Left kidney (tissue), 2 donors: ENCODE data around the gene TBC1D22A. TPM values are rescaled to one million over a fixed set of nuclear protein-coding genes. Genes with fewer than 3 reads are reported as not detected.
A peak's percentile ranks its signal among the peaks of the same experiment; 100 is the strongest.

ENCODE experiments used
- DNase-seq: peaks from one replicate; pipeline ENCODE4 v3.0.0-alpha.2; 2013
- polyA plus RNA-seq: library from polyadenylated mRNA; unstranded; fragments of 120-200 nt; gene quantifications from one replicate; pipeline ENCODE4 v1.2.1, GENCODE V29; 2013; ENCODE audit not compliant: insufficient read length

TBC1D22A gene
- polyA plus RNA-seq, 1 donor, result 15.0 TPM

DNA sequence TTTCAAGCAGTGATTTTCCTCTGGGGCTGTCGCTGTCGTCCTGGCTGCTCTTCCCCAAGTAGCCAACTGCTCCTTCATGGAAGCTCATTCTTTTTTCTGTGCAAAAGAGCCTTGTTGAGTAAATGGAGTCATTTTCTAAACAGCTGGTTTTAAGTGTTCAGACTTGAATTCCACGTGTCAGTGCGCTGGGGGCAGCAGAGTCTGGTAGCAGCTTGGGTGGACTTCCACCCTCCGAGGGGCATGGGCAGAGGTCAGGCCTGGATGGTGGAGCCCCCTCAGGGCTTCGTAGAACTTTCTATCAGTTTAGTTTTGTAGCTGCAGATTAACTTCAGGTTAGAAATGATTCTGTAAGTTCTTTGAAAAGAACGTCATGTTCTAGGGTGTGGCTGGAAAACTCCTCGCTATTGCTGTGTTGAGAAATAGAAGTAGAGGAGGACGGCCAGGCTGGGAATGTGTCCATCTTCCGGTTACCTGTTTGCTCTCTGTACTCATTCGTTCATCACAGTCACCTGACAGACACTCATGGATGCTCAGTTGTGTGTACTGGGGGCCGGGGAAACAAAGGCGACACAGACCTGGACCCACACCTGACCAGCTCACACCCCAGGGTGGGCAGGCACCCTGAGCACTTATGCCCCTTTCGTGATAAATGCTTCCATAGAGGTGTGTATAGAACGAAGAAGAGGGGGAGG is 270.7 kb downstream of the TBC1D22A start:
- DNase-seq, result no peak

- DNase-seq, result no peak
Observed at GRCh38 chr22:47033648-47034000, 271.2 kb downstream of the TBC1D22A start.

DNA sequence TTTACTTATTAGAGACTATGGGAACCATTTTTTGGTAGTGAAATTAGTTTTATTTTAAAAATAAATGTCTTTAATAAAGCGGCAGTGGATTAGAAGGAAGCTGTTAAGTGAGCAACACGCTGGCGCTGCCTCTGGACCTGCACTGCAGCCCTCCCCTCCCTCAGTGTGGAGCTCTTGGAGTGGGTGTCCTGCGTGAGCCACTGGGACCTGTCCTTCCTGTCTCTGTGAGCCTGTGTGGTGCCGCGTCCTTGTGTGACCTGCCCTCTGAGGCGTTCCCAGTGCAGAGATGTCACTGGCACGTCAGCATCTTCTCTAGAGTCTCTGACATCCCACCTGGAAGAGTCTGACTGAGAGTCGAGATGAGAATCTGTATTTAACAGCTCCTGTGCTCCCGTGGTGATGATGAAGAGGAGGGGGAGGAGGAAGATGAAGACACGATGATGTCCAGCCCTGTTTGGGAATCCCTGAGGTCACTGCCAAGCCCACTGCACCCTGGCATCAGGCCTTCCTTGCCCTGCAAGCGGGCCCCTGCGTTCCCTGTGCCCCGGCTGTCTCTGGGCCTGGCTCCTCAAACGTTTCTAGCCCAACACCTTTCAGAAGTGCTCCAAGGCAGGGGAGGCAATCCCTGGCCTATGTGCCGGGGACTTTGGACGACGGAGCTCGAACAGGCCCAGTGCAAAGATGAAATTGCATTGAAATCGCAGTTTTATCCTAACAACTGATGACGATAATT is 271.8 kb downstream of the TBC1D22A start:
- no peak for DNase-seq

- no peak for DNase-seq
Observed at GRCh38 chr22:47034905-47035419, 272.5 kb downstream of the TBC1D22A start.

DNA sequence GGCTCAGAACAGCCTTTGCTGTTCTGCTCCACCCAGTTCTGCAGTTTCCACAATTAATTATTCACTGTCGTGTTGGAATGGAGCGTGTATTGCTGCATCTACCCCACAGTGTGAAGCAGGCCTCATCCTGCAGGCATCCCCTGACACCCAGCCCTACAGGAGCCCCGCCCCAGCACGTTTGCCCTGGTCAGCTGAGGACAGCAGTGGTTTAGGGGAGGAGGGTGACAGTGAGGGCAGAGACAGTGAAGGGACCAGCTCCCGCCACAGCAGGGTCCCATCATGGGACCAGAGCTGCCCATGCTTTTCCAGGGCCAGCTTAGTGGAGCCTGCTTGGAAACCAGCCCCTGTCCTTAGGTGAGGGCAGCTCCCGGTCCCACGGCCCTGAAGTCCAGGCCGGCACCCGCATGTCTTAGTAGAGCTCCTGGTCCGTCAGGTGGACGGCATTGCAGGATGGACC is 273.0 kb downstream of the TBC1D22A start:
- DNase-seq, result no peak

GRCh38 chr22:47036352-47036751 is 273.9 kb downstream of the TBC1D22A start:
- no peak for DNase-seq

- no peak for DNase-seq
Observed at GRCh38 chr22:47036936-47037485, 274.6 kb downstream of the TBC1D22A start.

DNA sequence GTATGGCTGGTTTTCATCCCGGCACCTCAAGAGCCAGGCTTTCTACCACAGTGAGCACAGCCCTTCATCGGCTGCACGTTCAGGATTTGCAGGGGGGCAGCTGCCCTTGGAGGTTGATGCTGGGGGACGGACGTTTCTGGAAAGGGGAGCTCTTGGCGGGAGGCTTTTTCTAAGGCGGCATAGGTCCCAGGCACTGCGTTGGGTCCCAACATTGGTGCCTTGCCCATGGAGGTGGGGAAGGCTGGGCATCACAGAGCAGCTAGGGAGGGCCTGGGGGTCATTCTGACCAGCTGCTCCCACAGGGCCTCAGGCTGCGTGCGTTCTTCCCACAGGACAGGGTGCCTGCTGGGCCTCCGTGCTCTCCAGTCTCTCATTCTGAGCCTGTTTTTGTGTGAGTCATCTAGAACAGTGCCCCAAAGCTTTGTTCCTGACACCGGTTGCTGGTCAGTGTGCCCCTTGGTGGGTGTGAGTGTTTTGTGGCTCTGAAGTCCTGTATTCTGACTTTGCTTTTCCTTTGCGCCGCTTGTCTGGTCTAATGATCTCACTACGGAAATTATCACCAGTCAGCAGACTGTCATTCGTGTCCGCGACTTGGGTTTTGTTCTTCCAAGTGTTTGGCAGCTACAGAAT is 275.9 kb downstream of the TBC1D22A start:
- DNase-seq, result no peak

DNA sequence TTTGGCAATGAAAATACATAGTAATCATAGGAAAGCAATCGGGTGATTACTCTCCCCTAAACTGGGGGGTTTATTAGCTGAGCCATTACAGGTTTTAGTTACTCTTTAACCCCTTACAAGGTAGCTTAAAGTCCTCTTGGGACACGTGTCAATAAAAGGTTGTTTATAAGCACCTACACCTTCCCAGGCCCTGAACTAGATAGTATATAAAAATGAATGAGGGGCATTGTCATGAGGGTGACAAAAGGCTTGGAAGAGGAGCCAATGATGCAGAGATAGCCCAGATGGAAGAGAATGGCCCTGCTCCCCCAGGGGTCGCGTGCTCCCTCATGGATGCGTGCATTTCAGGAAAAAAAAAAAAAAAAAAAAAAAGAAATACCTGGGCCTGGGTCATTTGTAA is 276.9 kb downstream of the TBC1D22A start:
- DNase-seq, result no peak

DNA sequence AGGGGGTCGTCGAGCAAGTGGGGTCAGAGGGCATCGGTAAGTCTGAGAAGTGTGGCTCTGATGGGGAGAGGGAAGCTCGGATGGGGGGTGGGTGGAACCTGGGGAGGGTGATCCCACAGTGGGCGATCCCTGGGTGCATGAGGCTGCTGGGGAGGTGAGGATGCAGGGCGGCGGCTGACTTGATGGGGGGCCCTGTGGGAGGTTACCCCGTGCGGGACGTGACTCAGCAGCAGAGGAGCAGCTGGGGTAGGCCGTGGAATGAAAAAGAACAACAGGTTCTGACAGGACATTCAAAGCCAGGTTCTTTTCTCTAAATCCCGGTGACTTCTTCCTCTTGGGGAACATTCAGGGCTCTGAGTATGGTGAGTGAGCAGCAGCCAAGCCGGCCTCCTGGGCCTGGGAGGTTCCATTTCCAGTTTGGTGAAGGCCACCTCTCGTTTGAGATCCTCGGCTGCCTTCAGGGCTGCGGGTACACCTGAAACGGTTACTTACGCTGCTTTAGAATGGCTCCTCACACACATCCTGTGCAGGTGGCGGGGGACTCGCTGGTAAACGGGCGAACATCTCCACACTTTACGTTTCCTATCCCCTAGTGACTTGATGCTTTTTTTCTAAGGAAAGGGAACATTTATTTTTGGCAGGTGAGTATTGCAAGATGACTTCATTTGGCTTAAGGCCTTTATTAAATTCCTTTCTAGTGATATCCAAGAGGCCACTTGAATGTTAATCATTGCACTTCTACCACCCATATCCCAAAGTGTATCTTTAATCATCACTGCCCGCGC is 278.2 kb downstream of the TBC1D22A start:
- DNase-seq, result no peak

- no peak for DNase-seq
Observed at GRCh38 chr22:47041271-47042115, 279.0 kb downstream of the TBC1D22A start.

GRCh38 chr22:47042116-47042825 is 279.8 kb downstream of the TBC1D22A start:
- DNase-seq, result no peak

- DNase-seq, result no peak
Observed at GRCh38 chr22:47042861-47043496, 280.5 kb downstream of the TBC1D22A start.

- peak; percentile 60 for DNase-seq
Observed at GRCh38 chr22:47043835-47044721, 281.6 kb downstream of the TBC1D22A start.

DNA sequence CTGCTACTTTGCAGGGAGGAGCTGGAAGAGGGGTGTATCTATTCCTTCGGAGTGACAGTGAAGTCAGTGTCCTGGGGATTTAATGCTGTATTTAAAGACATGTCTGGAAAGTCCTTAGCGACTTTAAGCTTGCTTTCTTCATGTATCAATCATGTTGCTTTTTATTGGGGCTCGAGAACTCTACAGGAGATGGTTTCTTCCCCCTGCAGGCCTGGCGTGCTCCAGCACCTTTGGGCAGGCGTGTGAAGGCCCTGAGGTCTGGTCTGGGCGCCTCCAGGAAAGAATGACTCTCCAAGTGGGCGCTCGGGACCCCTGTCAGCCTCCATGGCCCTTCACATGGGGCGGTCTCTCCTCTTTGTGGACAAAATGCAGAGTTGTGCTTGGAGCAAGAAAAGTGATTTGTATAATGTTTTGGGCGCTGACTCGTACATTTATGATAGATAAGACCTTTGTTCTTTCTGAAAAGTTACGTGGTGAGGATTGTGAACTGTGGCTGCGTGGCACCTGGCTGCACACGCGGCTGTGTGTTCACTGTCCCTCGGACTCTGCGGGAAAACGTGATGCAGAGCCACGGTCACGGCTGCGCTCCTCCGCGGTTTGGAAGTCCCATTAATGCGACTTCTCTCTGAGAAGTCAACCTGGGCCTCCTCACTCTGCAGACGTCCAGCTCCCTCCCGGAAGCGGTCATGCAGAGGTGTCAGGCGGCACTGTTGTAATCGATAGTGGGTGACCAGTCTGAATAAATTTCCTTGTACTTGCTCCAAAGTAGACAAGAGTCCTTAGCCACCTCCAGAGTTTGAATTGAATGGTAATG is 282.5 kb downstream of the TBC1D22A start:
- no peak for DNase-seq

GRCh38 chr22:47045691-47046410 is 283.4 kb downstream of the TBC1D22A start:
- DNase-seq, result no peak
